Head of caudate nucleus (tissue), 42 donors: ENCODE measurements around the gene TVP23A.
"Not testable (repeated sequence)": the region's sequence is repeated elsewhere in the genome, so short reads cannot be mapped to it uniquely, and the experiment has no call there.

Experiments used
- DNase-seq, 42 donors: peaks; one replicate each; pipeline versions ENCODE4 v3.0.0 to v3.0.0-alpha.2; 2020 to 2021; ENCODE audit warnings: mixed read lengths in 7 of 42
- intact Hi-C: fragments of 100-400 bp; cut with DNase I; formaldehyde crosslinking; loops from one replicate; pipeline ENCODE4 v1.15.0; 2022

TVP23A gene

GRCh38 chr16:10809706-10810105, 8.9 kb downstream of the TVP23A start:
- DNase-seq, result no peak
- intact Hi-C loops, result no loop called here

- no peak for DNase-seq
- intact Hi-C loops, result no loop called here
These were observed 9.7 kb downstream of the TVP23A start for GRCh38 chr16:10808850-10809249.

- no peak for DNase-seq
- intact Hi-C loops, result no loop called here
These were observed 10.4 kb downstream of the TVP23A start for GRCh38 chr16:10808218-10808617.

GRCh38 chr16:10806698-10807097, 11.9 kb downstream of the TVP23A start:
- DNase-seq, result no peak
- intact Hi-C loops, result no loop called here

- intact Hi-C loops, result no loop called here
- DNase-seq, result no peak
These were observed 13.3 kb downstream of the TVP23A start for GRCh38 chr16:10805334-10805733.

GRCh38 chr16:10799736-10800135, 18.9 kb downstream of the TVP23A start:
- no peak for DNase-seq
- intact Hi-C loops, result no loop called here

GRCh38 chr16:10791048-10791447, 27.5 kb downstream of the TVP23A start:
- intact Hi-C loops, result no loop called here
- no peak for DNase-seq

GRCh38 chr16:10788630-10789029, 30.0 kb downstream of the TVP23A start:
- intact Hi-C loops, DNase-seq: not testable (repeated sequence)

- DNase-seq, result no peak
- intact Hi-C loops, result no loop called here
These were observed 31.3 kb downstream of the TVP23A start for GRCh38 chr16:10787304-10787703.

- intact Hi-C loops, result no loop called here
- DNase-seq, result no peak
These were observed 36.0 kb downstream of the TVP23A start for GRCh38 chr16:10782628-10783027.

- intact Hi-C loops, result no loop called here
- DNase-seq, result no peak
These were observed 38.0 kb downstream of the TVP23A start for GRCh38 chr16:10780628-10781027.

- DNase-seq, intact Hi-C loops: not testable (repeated sequence)
These were observed 38.7 kb downstream of the TVP23A start for GRCh38 chr16:10779908-10780307.

GRCh38 chr16:10777356-10777755, 41.2 kb downstream of the TVP23A start:
- intact Hi-C loops, result no loop called here
- no peak for DNase-seq

GRCh38 chr16:10776923-10777322, 41.7 kb downstream of the TVP23A start:
- DNase-seq, intact Hi-C loops: not testable (repeated sequence)

- DNase-seq, result no peak
- intact Hi-C loops, result no loop called here
These were observed 42.3 kb downstream of the TVP23A start for GRCh38 chr16:10776280-10776679.

GRCh38 chr16:10770907-10771306, 47.7 kb downstream of the TVP23A start:
- DNase-seq, result peak in 1 of 42 donors; percentile 11

GRCh38 chr16:10769381-10769780, 49.2 kb downstream of the TVP23A start:
- DNase-seq, result no peak
- intact Hi-C loops, result no loop called here

More at GRCh38 chr16:10770907-10771306, 47.7 kb downstream of the TVP23A start:
- intact Hi-C loops, result no loop called here

GRCh38 chr16:10767127-10767526, 51.5 kb downstream of the TVP23A start:
- no peak for DNase-seq
- intact Hi-C loops, result no loop called here

GRCh38 chr16:10765772-10766171, 52.8 kb downstream of the TVP23A start:
- intact Hi-C loops, result no loop called here
- no peak for DNase-seq

- intact Hi-C loops, result no loop called here
- no peak for DNase-seq
These were observed 55.1 kb downstream of the TVP23A start for GRCh38 chr16:10763456-10763855.

GRCh38 chr16:10762336-10763016, 56.1 kb downstream of the TVP23A start:
- DNase-seq, result peak in 1 of 42 donors; percentile 24
- intact Hi-C loops, result no loop called here
